WI38 (cell line): ENCODE measurements around the gene LYPD3.

Source experiments
- H3K4me3 ChIP-seq: 2 replicates; pipeline ENCODE4 v1.5.1; 2011; ENCODE audit warnings: low read depth, mild to moderate bottlenecking, control low read depth, low read length
- CTCF ChIP-seq: IDR thresholded peaks from 2 replicates; pipeline ENCODE4 v1.5.1; 2012; ENCODE audit warnings: low read depth, mild to moderate bottlenecking, control low read depth, low read length

The LYPD3 gene

DNA sequence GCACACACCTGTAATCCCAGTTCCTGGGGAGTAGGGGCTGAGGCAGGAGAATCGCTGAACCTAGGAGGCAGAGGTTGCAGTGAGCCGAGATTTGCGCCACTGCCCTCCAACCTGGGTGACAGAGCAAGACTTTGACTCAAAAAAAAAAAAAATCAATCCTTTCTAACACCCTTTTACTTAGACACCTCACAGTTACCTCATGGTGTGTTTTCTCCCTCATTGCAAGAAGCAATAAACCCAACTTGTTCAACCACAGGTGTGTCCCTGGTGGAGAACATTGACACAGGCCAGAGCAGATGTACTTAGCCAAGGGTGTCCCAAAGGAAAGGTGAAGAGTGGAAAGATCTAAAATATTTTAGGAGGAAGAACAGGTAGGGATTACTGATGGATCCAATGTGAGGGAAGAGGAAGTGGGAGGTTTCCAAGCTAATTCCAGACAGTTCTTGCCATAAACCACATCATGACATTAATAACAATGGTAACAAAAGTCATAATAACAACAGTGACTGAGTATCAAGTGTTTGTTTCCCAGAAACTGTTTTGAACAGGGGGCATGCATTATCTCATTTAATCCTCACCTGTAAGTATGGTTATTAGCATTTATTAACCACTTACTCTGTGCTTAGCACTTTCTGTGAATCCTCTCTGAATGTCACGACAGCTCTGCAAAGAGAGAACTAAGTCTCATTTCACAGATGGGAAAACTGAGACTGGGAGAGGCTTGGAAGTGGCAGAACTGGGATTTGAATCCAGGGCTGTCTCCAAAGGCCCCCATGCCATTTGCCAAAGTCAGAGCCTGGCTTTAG is 3.1 kb upstream of the LYPD3 start:
- H3K4me3 ChIP-seq: no peak overlapping the region
- no peak for TF ChIP-seq CTCF

DNA sequence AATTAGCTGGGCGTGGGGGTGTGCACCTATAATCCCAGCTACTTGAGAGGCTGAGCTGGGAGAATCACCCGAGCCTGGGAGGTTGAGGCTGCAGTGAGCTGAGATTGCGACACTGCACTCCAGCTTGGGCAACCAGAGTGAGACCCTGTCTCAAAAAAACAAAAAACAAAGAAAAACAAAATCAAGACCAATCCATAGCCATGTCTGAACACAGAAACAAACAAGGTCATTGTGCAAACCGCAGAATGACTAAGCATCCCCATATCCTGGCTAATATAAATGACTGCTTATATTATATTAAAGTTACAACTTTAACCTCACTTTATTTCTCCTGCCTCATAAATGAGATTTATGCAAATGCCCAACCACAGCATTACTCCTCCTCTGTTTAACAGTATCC is 2.3 kb upstream of the LYPD3 start:
- TF ChIP-seq CTCF: no peak
- no peak overlapping the region for H3K4me3 ChIP-seq

DNA sequence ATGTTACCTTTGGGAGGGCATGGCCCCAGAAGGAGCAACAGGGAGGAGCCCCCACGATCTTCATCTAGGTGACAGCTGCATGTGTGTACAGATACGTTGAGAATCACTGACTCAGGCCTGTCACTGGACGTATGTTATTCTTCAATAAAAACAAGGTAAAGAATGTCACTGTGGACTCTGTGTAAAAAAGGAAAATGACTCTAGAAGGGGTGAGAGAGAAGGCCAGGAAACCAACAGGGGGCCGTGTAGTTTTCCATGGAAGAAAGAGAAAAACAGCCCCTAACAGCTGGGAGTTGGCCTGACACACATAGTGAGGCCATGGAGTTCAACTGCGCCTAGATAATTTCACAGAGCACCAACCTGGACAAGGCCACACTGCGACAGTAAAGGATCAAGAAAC is 1.9 kb upstream of the LYPD3 start:
- no peak for TF ChIP-seq CTCF
- H3K4me3 ChIP-seq: no peak overlapping the region

DNA sequence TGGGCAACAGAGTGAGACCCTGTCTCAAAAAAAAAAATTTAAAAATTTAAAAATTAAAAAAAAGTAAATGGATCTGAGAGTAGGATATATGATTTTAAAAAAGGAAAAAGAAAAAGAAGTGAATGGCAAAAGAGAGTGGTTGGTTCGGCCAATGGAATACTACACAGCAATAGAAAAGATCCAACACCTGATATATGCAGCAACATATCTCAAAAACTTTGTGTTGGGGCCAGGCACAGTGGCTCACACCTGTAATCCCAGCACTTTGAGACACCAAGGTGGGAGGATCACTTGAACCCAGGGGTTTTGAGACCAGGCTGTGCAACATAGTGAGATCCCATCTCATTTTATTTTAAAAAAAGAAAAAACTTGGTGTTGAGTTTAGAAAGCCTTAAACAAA is 1.4 kb upstream of the LYPD3 start:
- no peak overlapping the region for H3K4me3 ChIP-seq
- no peak for TF ChIP-seq CTCF

DNA sequence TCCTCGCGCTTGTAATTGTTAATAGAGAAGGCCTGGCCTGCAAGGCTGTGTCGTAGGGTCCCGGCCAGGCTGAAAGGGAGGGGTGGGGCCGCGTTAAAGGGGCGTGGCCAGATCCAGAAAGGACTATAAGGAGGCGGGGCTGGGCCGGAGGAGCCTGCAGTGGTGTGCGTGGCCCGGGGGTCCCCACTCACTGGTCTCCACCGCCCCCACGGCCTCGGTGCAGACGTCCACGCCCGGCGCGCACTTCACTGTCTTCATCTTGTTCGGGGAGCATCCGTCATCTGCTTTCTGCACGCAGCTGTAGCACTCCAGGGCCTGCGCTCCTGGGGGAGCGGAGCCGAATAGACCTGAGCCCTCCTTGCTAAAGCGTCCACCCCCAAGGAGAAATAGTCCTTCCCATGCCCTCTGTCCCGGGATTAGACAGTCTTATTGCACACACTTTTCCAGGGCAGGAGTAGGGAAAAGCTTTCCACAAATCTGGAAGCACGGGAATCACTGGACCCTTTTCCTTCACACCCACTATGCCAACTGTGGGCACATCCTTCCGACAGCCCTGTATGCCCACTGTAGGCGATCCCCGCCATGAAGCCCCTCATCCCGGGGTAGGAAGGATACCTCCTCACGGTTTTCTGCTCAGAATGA is 1.2 kb downstream of the LYPD3 start:
- no peak for TF ChIP-seq CTCF

DNA sequence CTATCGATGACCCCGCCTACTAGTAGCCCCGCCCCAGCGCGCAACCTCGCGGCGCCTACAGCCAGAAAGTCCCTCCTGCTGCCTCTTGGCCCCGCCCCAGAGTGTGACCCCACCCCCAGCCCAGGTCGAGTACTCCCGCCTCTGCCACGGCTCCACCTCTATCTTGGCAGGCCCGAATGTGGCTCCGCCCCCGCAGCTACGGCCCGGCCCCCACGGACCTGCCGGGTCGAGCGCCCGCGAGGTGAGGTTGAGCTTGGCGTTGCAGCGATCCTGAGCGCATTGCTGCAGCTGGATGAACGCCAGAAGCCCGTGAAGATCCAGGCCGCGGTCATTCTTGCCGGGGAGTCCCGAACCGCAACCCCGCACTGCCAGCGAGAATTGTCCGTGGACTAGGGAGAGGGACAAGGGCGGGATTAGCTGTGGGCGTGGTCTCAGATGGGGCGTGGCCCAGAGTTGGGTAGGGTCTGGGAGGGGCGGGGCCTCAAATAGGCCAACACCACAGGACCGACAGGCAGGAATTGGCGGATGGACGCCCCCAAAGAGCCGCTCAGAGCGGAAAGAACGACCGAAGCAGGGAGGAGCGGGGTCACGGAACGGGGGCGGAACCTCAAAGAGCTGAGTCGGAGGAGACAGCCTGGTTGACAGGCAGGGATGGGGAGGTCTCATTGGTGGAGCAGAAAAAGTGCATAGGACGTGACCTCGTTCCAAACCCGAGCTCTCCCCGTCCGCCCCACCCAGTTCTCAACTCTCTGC is 1.9 kb downstream of the LYPD3 start:
- TF ChIP-seq CTCF: no peak
- H3K4me3 ChIP-seq: peak overlapping the region; percentile 74

More for the DNA sequence above, 1.2 kb downstream of the LYPD3 start:
- H3K4me3 ChIP-seq: peak overlapping the region; percentile 74
